NOMO-1 treated with dmso at 0.1 percent for 144 hours (cell line): ENCODE results near the gene SERPINF2.
"Not testable (repeated sequence)": the region's sequence is repeated elsewhere in the genome, so short reads cannot be mapped to it uniquely, and the experiment has no call there.

Source experiments
- DNase-seq: peaks from one replicate; lab custom pipeline; 2025; ENCODE audit not compliant: unreplicated experiment; lab: John Stamatoyannopoulos, UW

The SERPINF2 gene

DNA sequence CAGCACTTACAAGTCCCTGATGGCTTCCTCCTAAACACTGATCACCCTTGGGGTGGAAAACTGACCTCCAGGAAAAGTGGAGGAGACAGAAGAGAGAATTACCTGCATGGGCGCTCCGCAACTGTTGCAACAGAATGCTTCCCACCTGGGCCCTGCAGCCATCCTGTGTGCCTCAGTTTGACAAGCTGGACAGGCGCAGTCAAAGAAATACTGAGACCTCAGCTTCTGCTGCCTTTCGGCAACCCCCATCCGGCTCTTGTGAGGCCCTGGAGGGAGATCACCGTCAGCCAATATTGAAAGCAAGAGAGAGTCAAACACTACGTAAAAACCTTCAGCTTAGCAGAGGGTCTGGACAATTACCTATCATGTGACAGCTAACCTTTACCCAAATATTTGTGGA, 44.0 kb downstream of the SERPINF2 start:
- no peak for DNase-seq

DNA sequence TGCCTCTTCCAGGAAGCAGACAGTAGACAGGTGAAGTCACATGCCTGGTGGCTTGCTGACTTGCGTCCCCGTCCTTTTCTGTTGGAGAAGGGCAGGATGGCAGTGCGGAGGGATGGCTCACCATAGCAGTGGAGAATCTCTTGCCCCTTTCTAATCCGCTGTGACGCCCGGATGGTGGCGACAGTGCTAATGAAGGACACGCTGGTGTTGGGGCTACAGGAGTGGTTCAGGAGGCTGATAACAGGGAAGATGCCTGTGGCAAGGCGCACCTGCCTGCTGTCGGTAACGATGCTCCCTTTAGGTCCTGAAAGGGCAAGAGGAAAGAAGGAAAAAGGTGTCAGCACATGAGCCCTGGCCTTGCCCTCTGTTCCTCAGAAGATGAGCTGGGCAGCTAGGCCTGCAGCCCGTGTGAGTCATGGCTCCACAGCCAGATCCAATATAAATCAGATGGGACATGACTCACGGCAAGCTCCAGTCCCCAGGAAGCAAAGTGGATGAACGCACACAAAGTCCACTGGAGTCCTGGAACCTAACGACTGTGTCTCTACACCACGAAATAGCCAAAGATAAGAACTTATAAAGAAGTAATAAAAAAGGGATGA, 44.7 kb downstream of the SERPINF2 start:
- DNase-seq, result no peak

DNA sequence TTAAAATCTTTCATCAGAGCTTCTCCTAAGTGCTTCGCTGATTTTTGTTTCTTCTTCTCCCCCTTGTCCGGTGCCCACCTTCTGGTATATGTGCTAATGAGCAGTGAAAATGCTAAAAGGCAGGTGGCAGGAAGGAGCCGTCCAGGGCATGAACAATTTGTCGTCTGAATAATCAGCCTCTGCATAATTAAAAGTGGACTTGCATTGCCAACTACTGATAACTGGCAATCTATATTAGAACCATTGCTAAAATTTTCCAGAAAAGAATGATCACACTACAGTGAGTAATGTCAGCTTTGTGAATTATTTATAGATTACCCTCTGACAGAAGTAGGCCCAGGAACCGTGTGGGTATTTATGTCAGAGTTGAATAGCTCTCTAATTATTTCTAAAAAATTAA, 47.3 kb downstream of the SERPINF2 start:
- DNase-seq, result no peak

DNA sequence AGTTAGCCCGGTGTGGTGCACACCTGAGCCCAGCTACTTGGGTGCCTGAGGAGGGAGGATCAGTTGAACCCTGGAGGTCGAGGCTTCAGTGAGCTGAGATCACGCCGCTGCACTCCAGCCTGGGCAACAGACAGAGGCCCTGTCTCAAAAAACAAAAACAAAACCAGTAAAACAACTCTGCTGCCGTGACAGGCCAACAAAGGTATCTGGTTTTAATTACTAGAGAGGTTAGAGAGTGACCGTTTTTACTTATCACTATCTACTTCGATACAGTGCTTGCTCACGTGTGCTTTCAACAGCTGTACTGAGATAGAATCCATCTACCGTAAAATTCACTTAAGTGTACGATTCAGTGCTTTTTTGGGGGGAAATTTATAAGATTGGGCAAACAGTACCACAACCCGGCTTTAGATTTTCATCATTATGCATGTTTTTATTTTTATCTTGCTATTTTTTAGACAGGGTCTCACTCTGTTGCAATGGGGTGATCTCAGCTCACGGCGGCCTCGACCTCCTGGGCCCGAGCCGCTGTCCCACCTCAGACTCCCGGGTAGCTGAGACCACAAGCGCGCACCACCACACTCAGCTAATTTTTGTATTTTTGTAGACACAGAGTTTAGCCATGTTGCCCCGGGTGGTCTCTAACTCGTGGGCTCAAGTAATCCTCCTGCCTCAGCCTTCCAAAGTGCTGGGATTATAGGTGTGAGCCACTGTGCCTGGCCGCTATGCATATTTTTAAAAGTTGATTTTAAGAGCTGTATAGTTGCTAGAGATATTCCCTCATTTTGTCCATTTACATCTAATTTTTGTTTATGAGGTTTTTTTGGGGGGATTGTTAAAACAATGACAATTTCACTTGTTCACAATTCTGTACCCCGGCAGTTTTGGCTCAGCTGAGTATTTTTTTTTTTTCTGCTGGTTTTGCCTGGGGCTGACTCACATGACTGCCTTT, 50.1 kb downstream of the SERPINF2 start:
- no peak for DNase-seq

DNA sequence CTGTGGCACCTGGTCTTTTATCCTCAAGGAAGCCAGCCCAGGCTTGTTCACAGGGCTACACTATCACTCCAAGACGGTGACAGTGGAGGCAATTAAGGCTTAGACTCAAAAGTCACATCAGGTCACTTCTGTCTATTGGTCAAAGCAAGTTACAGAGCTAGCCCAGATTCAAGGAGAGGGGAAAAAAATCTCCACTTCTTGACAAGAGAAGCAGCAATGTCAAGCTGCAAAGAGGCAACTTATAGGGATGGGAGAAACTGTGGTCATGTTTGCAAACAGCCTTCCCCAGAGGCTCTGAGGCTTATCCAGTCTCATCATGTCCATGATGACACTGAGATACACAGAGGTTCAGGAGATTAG, 50.8 kb downstream of the SERPINF2 start:
- DNase-seq, result no peak

DNA sequence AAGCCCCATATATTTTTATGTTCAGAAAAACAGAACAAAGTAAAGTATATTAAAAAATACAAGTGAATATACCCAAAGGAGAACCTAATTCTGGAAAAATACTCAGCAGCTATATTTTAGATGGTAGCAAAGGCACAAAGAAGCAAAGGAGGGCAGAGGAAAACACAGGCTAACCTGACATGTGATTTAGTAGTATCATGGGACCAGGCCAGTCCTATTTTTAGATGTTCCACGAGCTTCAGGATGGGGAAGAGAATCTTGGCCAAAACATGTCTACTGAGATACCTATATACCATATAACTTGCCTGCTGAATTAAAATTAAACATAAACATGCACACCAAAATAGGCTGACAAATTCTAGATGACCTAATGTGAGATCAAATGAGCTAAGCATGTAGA, 54.1 kb downstream of the SERPINF2 start:
- no peak for DNase-seq

DNA sequence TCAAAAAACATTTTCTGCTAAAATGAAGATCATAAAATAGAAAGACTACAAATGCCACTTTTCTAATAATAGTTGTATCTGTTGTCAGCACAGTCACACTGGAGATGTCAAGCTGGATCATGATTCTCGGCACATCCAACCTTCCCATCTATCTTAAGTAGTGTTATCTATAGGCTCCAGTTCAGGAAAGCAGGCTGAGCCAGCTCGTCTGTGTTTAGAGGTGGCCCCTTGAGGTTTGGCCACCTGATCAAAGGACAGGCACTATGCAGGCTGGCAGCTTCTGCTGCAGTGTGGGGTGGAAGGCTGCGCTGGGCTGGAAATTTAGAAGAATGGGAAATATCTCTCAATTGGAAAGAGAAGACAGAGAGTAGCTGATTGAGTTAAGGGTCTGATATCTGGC, 54.7 kb downstream of the SERPINF2 start:
- DNase-seq, result no peak

DNA sequence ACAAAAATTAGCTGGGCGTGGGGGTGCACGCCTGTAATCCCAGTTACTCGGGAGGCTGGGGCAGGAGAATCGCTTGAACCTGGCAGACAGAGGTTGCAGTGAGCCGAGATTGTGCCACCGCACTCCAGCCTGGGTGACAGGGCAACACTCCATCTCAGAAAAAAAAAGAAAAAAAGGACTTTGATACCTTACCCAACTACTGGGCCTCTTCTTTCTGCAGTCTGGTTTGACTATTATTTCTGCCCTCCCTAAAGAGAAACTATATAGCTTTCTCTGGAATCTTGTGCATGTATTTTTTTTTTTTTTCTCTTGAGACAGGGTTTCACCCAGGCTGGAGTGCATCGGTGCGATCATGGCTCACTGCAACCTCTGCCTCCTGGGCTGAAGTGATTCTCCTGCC, 55.2 kb downstream of the SERPINF2 start:
- not testable (repeated sequence) for DNase-seq

DNA sequence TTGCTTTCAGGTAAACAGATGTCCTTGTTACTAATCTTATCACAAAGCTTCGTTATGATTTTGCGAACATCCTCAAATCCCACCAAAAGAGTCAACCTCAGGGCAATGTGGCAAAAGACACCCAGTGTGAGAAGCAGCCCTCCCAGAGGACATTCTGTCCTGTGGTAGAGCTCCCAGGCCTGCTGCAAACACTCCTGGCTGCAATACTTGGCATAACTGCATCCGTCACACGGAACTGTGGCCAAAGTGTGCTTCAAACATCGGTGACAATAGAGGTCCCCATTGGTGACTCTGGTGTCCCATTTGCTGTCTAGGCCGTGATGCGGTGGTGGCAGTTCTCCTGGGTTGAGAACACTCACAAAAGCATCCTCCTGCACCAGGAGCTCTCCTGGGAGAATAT, 57.6 kb downstream of the SERPINF2 start:
- no peak for DNase-seq

DNA sequence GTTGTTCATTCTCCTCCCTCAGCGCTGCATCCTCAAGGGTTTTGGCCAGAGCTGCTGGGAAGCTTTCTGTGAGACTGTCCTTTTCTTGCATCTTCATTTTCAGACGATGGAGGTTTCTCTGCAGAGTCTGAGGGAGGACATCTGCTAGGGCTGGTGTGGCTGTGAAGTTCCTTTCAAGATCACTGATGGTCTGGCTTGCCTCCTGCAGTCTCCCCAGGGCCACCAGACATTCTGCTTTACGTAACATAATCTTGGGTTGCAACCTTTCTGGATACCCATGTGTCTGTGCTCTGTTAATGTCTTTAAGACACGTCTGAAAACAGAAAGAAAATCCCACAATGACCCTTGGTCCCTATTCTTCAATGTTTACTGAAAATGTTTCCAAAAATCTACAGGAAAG, 58.0 kb downstream of the SERPINF2 start:
- no peak for DNase-seq

DNA sequence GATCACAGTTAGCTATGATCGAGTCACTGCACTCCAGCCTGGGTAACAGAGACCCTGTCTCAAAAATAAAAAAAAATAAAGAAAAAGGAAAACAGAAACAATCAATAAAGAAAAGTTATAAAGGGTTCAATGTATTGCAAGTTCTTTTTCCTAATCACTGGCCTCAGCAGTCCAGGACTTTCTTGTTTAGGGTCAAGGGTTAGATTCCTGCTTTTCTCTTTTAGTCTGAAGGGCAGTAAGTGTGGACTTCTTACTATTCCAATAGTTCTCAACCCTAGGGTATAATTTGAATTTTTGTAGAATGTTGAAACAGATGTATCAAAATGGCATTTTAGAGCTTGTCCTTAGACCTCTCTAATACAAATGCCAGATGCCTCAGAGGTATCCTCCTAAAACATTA, 59.8 kb downstream of the SERPINF2 start:
- no peak for DNase-seq

DNA sequence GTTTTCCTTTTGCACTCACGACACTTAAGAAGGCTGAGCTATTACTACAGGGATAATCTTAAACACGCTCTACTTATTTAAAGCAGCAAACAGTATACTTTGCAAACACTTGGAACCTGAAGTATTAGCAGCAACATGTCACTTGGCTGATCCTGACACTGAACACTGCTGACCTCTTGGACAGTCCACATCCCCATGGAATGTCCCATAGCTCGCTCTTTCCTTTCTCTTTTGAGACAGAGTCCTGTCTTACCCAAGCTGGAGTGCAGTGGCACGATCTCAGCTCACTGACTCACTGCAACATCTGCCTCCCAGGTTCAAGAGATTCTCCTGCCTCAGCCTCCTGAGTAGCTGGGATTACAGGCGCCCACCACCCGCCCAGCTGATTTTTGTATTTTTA, 60.6 kb downstream of the SERPINF2 start:
- no peak for DNase-seq
